Activated naive CD4-positive, alpha-beta T cell treated with anti-CD3 and anti-CD28 coated beads for 36 hours (primary cell): Measurements from ENCODE around the gene BUB1. TPM values are rescaled to one million over a fixed set of nuclear protein-coding genes. Genes with fewer than 3 reads are reported as not detected.
"Not testable (repeated sequence)": the region's sequence is repeated elsewhere in the genome, so short reads cannot be mapped to it uniquely, and the experiment has no call there.

ENCODE experiments used
- CTCF ChIA-PET: fragments of 350-600 bp; sonication (Branson Sonifier 250); formaldehyde crosslinking; loops from one replicate; lab custom pipeline; 2021; ENCODE audit warnings: antibody characterized with exemption; lab: Charles Lee
- DNase-seq: peaks from one replicate; pipeline ENCODE4 v3.0.0-alpha.2; 2020
- H3K27ac Mint-ChIP-seq: one replicate; pipeline ENCODE4 v1.8.0; 2021; ENCODE audit warnings: mild to moderate bottlenecking, mixed read lengths
- H3K27me3 Mint-ChIP-seq: one replicate; pipeline ENCODE4 v1.8.0; 2021; ENCODE audit warnings: low read depth, mixed read lengths
- H3K36me3 Mint-ChIP-seq: one replicate; pipeline ENCODE4 v1.8.0; 2021; ENCODE audit warnings: low read depth, mixed read lengths
- H3K4me1 Mint-ChIP-seq: one replicate; pipeline ENCODE4 v1.8.0; 2021; ENCODE audit warnings: low read depth, mixed read lengths
- H3K4me3 Mint-ChIP-seq: one replicate; pipeline ENCODE4 v1.8.0; 2021; ENCODE audit warnings: mild to moderate bottlenecking, moderate library complexity, mixed read lengths
- H3K9me3 Mint-ChIP-seq: one replicate; pipeline ENCODE4 v1.8.0; 2021; ENCODE audit warnings: mixed read lengths
- intact Hi-C: fragments of 100-400 bp; cut with micrococcal nuclease; formaldehyde crosslinking; loops from one replicate; pipeline ENCODE4 v1.15.1; 2023
- total RNA-seq, 2 experiments: library from RNA; stranded (reverse); gene quantifications; one replicate each; pipeline ENCODE4 v1.2.3, GENCODE V29; 2021

BUB1 gene
- total RNA-seq, 2 experiments from 2014 or later, result 103 to 107 TPM

GRCh38 chr2:110644357-110644756 is 33.5 kb downstream of the BUB1 start:
- no peaks in the 10 kb centered on the region for H3K4me1 Mint-ChIP-seq
- H3K27me3 Mint-ChIP-seq, result no peaks in the 10 kb centered on the region
- CTCF ChIA-PET, result no interaction called here
- no peak overlapping the region for H3K27ac Mint-ChIP-seq
- peaks cover 49% of the 10 kb centered on the region for H3K36me3 Mint-ChIP-seq
- intact Hi-C loops, result no loop called here
- no peaks in the 10 kb centered on the region for H3K9me3 Mint-ChIP-seq
- no peak for DNase-seq
- no peak overlapping the region for H3K4me3 Mint-ChIP-seq

- CTCF ChIA-PET, result interaction anchor here (1.2 kb wide), 1 partner anchor 113 kb away, joined by 3 read pairs; no protein-coding TSS in a partner anchor
- H3K27me3 Mint-ChIP-seq, result no peaks in the 10 kb centered on the region
- H3K4me3 Mint-ChIP-seq, result no peak overlapping the region
- peaks cover 49% of the 10 kb centered on the region for H3K36me3 Mint-ChIP-seq
- intact Hi-C loops, result no loop called here
- no peak for DNase-seq
- no peaks in the 10 kb centered on the region for H3K9me3 Mint-ChIP-seq
- H3K4me1 Mint-ChIP-seq, result no peaks in the 10 kb centered on the region
- no peak overlapping the region for H3K27ac Mint-ChIP-seq
Observed at GRCh38 chr2:110642360-110642759, 35.5 kb downstream of the BUB1 start.

GRCh38 chr2:110639972-110640371 is 37.9 kb downstream of the BUB1 start:
- CTCF ChIA-PET, result no interaction called here
- intact Hi-C loops, result no loop called here
- H3K4me1 Mint-ChIP-seq, result no peaks in the 10 kb centered on the region
- no peak for DNase-seq
- H3K27me3 Mint-ChIP-seq, result no peaks in the 10 kb centered on the region
- peaks cover 50% of the 10 kb centered on the region for H3K36me3 Mint-ChIP-seq
- no peak overlapping the region for H3K27ac Mint-ChIP-seq
- no peak overlapping the region for H3K4me3 Mint-ChIP-seq
- no peaks in the 10 kb centered on the region for H3K9me3 Mint-ChIP-seq

GRCh38 chr2:110638952-110639695 is 38.7 kb downstream of the BUB1 start:
- H3K27me3 Mint-ChIP-seq, result no peaks in the 10 kb centered on the region
- CTCF ChIA-PET, result no interaction called here
- no peaks in the 10 kb centered on the region for H3K4me1 Mint-ChIP-seq
- no peaks in the 10 kb centered on the region for H3K9me3 Mint-ChIP-seq
- no peak overlapping the region for H3K27ac Mint-ChIP-seq
- no peak for DNase-seq
- H3K36me3 Mint-ChIP-seq, result peaks cover 54% of the 10 kb centered on the region
- H3K4me3 Mint-ChIP-seq, result no peak overlapping the region
- intact Hi-C loops, result no loop called here

GRCh38 chr2:110638004-110638403 is 39.9 kb downstream of the BUB1 start:
- Mint-ChIP-seq H3K27ac (no peak overlapping the region), H3K4me1 (no peaks in the 10 kb centered on the region), H3K9me3 (no peaks in the 10 kb centered on the region), H3K27me3 (no peaks in the 10 kb centered on the region), H3K36me3 (peaks cover 54% of the 10 kb centered on the region), H3K4me3 (no peak overlapping the region)
- CTCF ChIA-PET, result no interaction called here
- DNase-seq, result no peak
- intact Hi-C loops, result no loop called here

- no peak for DNase-seq
- Mint-ChIP-seq H3K9me3 (no peaks in the 10 kb centered on the region), H3K36me3 (peaks cover 50% of the 10 kb centered on the region), H3K4me3 (no peak overlapping the region), H3K27me3 (no peaks in the 10 kb centered on the region), H3K4me1 (no peaks in the 10 kb centered on the region), H3K27ac (no peak overlapping the region)
- intact Hi-C loops, result no loop called here
- CTCF ChIA-PET, result no interaction called here
Observed at GRCh38 chr2:110637093-110637492, 40.8 kb downstream of the BUB1 start.

- H3K4me1 Mint-ChIP-seq, CTCF ChIA-PET, H3K9me3 Mint-ChIP-seq, intact Hi-C loops, H3K27ac Mint-ChIP-seq, DNase-seq, H3K4me3 Mint-ChIP-seq, H3K27me3 Mint-ChIP-seq: not testable (repeated sequence)
- peaks cover 40% of the 10 kb centered on the region for H3K36me3 Mint-ChIP-seq
Observed at GRCh38 chr2:110635949-110636628, 41.8 kb downstream of the BUB1 start.

- H3K9me3 Mint-ChIP-seq, H3K36me3 Mint-ChIP-seq, H3K27ac Mint-ChIP-seq, intact Hi-C loops, H3K4me1 Mint-ChIP-seq, H3K27me3 Mint-ChIP-seq, CTCF ChIA-PET, DNase-seq, H3K4me3 Mint-ChIP-seq: not testable (repeated sequence)
Observed at GRCh38 chr2:110627348-110627747, 50.5 kb downstream of the BUB1 start.

- H3K27me3 Mint-ChIP-seq, DNase-seq, intact Hi-C loops, H3K4me3 Mint-ChIP-seq, H3K9me3 Mint-ChIP-seq, H3K36me3 Mint-ChIP-seq, H3K27ac Mint-ChIP-seq, CTCF ChIA-PET, H3K4me1 Mint-ChIP-seq: not testable (repeated sequence)
Observed at GRCh38 chr2:110619326-110619939, 58.4 kb downstream of the BUB1 start.

GRCh38 chr2:110613927-110614326 is 63.9 kb downstream of the BUB1 start:
- H3K27ac Mint-ChIP-seq, H3K36me3 Mint-ChIP-seq, DNase-seq, H3K4me3 Mint-ChIP-seq, H3K9me3 Mint-ChIP-seq, H3K27me3 Mint-ChIP-seq, intact Hi-C loops, CTCF ChIA-PET, H3K4me1 Mint-ChIP-seq: not testable (repeated sequence)

- peak; percentile 22 for DNase-seq
- intact Hi-C loops, result not testable (repeated sequence)
Observed at GRCh38 chr2:110610613-110611250, 67.1 kb downstream of the BUB1 start.

GRCh38 chr2:110609843-110610612 is 67.8 kb downstream of the BUB1 start:
- CTCF ChIA-PET, H3K4me3 Mint-ChIP-seq, H3K9me3 Mint-ChIP-seq, H3K4me1 Mint-ChIP-seq, H3K27ac Mint-ChIP-seq, intact Hi-C loops, H3K36me3 Mint-ChIP-seq, H3K27me3 Mint-ChIP-seq, DNase-seq: not testable (repeated sequence)

More at GRCh38 chr2:110610613-110611250, 67.1 kb downstream of the BUB1 start:
- H3K27me3 Mint-ChIP-seq, H3K4me3 Mint-ChIP-seq, H3K27ac Mint-ChIP-seq, CTCF ChIA-PET, H3K9me3 Mint-ChIP-seq, H3K36me3 Mint-ChIP-seq, H3K4me1 Mint-ChIP-seq: not testable (repeated sequence)
